Esophagus mucosa (tissue), 1 donor: ENCODE data around the gene HEATR5B. TPM values are rescaled to one million over a fixed set of nuclear protein-coding genes. Genes with fewer than 3 reads are reported as not detected.
A peak's percentile ranks its signal among the peaks of the same experiment; 100 is the strongest.

Experiments
- ATAC-seq: fragments of 200-7000 bp; cut with Tn5 transposase; one replicate; pipeline ENCODE4 v1.9.1; 2020
- total RNA-seq: library from RNA; stranded (reverse); gene quantifications from one replicate; pipeline ENCODE4 v1.2.4, GENCODE V29; 2023
- donor health status: DM: yes; HTN: yes; CAD: no.

HEATR5B gene
- 14.8 TPM for total RNA-seq

- ATAC-seq, result peak; percentile 99
These were observed at the start of gene HEATR5B, which contains the start of gene GPATCH11 for GRCh38 chr2:37083873-37084794. TSS of gene HEATR5B (minus strand) at chr2:37084372. CDS start at chr2:37083414, 958 bp downstream. TSS of gene GPATCH11 (plus strand) at chr2:37084518. CDS start at chr2:37088382, 3,864 bp downstream.

- no peak for ATAC-seq
These were observed 48.7 kb upstream of the HEATR5B start for GRCh38 chr2:37132914-37133313.

GRCh38 chr2:37125416-37125815, 41.2 kb upstream of the HEATR5B start:
- ATAC-seq, result no peak

GRCh38 chr2:37119157-37119556, 35.0 kb upstream of the HEATR5B start:
- ATAC-seq, result no peak

GRCh38 chr2:37117566-37117965, 33.4 kb upstream of the HEATR5B start:
- ATAC-seq, result no peak

- no peak for ATAC-seq
These were observed 27.8 kb upstream of the HEATR5B start for GRCh38 chr2:37111958-37112357.

- peak; percentile 90 for ATAC-seq
These were observed 26.4 kb upstream of the HEATR5B start for GRCh38 chr2:37110306-37111212.

- ATAC-seq, result no peak
These were observed 25.4 kb upstream of the HEATR5B start for GRCh38 chr2:37109523-37109922.

- no peak for ATAC-seq
These were observed 21.0 kb upstream of the HEATR5B start for GRCh38 chr2:37105150-37105549.

- no peak for ATAC-seq
These were observed 20.0 kb upstream of the HEATR5B start for GRCh38 chr2:37104178-37104577.

GRCh38 chr2:37102588-37102987, 18.4 kb upstream of the HEATR5B start:
- no peak for ATAC-seq

- no peak for ATAC-seq
These were observed 15.9 kb upstream of the HEATR5B start for GRCh38 chr2:37100054-37100453.

- no peak for ATAC-seq
These were observed 14.4 kb upstream of the HEATR5B start for GRCh38 chr2:37098416-37099118.

- ATAC-seq, result no peak
These were observed 12.4 kb upstream of the HEATR5B start for GRCh38 chr2:37096568-37096967.

GRCh38 chr2:37091873-37092272, 7.7 kb upstream of the HEATR5B start:
- ATAC-seq, result no peak

GRCh38 chr2:37090019-37090477, 5.9 kb upstream of the HEATR5B start:
- ATAC-seq, result no peak

GRCh38 chr2:37085731-37086147, 1.6 kb upstream of the HEATR5B start:
- ATAC-seq, result peak; percentile 5

GRCh38 chr2:37084797-37085196, 625 bp upstream of the HEATR5B start:
- ATAC-seq, result no peak

GRCh38 chr2:37080689-37081088, 3.5 kb downstream of the HEATR5B start:
- ATAC-seq, result no peak

- ATAC-seq, result no peak
These were observed 3.9 kb downstream of the HEATR5B start for GRCh38 chr2:37080266-37080665.

GRCh38 chr2:37070931-37071330, 13.2 kb downstream of the HEATR5B start:
- ATAC-seq, result no peak

GRCh38 chr2:37068686-37069085, 15.5 kb downstream of the HEATR5B start:
- no peak for ATAC-seq
